Hypothalamus (tissue), 51 donors: Measurements from ENCODE around the gene CRHR1.

Experiments
- DNase-seq, 51 donors: peaks; one replicate each; lab custom pipeline; 2025; lab: John Stamatoyannopoulos, UW

CRHR1 gene

DNA sequence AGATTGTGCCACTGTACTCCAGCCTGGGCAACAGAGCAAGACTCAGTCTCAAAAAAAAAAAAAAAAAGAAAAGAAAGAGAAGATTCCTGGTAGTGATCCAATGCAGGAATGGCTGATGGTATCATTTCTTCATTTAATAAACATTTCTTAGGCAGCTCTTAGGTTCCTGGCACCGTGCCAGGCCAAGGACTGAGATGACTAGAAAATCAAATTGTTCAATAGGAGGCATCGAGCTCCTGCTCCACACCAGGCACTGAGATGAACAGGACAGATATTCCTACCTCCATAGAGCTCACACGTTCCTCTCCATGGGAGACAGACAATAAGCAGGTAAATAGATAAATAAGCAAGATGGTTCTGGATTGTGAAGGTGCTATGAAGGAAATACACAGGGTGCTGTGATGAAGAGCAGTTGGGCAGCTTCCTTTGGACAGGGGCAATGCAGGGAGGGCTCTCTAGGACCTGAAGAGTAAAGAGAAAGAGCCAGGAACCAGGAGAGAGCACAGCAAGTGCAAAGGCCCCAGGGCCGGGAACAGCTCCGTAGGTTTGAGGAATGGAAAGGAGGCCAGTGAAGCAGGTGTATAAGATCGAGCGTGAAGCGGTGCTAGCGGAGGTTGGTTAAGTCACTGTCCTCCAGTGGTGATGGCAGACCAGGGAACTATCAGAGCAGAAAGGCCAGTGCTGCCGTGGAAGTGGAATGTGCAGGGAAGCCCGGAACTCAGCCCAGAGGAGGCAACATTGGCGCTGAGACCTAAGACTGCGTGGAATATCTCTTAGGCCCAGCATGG, 26.5 kb upstream of the CRHR1 start:
- DNase-seq = no peak

DNA sequence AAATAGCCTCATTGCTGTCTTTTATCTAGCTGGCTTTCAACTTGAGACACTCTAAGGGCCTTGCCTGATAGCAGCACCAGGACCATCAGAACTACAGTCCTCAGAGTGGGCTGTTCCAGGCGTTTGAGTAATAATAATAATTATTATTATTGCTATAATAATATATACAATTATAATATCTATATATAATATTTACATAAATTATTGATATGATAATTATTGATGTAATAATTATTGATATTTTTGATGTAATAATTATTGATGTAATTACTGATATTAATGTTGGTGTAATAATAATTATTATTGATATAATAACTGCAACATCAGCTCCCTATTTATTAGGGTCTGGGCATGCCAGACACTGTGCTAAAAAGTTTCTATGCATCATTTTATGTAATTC, 25.6 kb upstream of the CRHR1 start:
- no peak for DNase-seq

DNA sequence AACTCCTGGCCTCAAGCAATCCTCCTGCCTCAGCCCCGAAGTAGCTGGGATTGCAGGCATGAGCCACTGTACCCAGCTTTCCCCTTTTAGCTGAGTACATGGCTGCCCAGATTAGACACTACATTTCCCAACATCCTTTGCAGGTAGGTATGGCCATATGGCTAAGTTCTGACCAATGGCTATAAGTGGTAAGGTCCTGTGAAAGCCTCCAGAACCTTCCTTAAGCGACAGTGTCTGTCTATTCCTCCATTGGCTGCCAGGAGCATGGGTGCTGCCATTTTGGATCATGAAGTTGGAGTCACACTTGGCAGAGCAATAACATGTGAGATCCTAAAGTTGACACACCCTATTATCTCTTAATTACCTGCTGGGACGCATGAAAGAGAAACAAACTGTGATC, 24.4 kb upstream of the CRHR1 start:
- no peak for DNase-seq

DNA sequence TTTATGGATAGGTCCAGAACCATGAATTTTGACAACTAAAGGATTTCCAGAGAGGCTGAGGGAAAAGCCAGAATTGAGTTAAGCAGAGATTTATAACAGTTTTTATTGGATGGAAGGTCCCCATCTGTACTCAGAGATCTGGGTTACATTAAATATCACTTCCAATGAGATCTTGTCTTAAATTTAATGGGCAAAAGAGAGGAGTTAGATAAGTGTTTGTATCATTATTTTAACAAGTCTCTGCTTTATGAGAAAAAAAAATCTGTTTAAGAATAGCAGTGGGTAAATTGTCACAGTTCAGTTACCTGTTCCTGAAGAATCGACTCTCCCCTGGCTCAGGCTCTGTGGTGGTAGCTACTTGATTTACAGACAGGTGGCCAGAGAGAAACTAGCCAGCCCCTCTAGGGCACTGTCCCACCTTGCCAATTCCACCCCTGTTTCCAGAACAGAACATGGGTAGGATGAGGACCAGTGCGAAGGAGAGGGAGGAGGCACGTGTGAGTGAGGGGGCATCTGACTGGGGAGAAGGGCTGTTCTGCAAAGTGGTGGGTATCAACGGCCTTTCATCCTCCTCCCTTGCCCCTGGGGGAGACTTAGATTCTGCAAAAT, 22.1 kb upstream of the CRHR1 start:
- no peak for DNase-seq

DNA sequence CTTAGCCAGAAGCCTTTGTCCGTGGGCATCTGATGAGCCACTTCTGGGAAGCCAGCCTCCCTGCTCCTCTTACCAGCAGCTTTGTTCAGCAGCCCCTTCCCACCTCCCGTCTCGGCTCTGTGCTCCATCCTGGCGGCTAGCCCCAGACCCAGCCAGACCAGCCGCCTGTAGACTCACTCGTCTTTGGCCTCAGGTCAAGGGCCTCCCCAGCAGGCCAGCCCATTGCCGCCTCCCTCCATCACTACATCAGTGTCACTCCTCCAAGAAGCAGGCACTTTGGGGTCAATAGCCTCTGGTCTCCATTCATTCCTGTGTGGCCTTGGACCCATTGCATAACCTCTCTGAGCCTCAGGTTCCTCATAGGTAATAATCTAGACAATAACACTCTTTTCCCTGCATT, 20.9 kb upstream of the CRHR1 start:
- DNase-seq = no peak

DNA sequence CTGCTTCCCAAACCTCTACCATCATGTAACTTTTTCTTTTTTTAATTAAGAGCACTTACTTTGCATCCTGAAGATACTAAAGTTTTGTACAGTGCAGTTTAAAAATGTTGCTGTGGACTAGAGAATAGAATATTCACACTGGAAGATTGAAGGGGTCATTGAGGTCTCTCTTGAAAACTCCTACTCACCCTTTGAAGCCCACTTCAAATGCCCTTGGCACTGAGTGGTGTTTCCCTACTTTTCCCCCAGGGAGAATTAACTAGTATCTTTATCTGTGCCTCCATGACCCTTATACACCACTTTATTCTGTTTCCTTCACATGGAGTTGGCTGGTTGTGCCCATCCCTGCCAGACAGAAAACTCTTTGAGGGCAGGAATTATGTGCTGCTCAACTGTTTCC, 19.6 kb upstream of the CRHR1 start:
- no peak for DNase-seq

DNA sequence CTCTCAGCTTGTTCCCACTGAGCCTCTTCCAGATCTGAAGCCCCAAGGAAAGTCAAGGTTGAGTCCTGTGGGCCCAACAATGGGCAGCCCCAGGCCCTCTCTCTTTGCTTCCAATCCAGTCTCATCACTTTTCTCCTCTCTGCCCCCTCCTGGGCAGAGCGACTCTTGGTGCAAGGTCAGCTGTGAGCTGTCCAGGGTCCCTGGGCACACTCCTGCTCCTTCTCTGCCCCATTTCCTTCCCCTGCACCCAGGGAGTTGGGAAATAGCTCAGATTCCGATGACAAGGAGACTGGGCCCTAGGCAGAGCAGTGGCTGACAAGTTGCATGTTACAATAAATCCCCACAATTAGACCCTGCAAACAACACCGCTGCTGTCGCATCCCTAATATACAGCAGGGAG, 16.1 kb upstream of the CRHR1 start:
- DNase-seq = no peak

DNA sequence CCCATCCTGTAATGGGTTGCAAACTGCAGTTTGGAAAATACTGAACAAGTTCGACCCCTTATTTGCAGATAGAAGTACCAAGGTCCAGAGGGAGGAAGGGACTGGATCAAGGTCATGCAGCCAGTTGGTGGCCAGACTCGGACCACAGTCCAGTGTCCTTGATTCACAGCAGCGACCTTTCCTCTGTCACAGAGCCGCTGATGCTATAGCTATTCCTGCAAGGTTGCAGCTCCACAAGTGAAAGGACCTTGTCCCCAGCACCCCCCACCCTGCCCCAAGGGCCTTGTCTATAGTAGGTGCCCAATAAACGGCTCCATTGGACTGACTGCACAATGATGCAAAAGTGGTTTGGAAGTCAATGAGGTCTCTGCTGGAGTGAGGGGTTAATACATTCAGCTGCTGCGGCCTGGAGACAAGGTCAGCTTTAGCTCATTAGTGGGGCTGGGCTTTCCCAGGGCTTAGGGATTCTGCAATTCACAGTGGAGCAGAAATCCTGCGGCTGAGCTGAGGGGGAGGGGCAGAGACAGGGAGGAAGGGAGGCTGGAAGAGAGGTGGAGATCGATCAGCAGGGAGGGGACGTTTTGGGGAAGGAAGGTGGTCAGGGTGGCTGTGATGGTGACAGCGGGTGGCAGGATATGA, 13.4 kb upstream of the CRHR1 start:
- no peak for DNase-seq

DNA sequence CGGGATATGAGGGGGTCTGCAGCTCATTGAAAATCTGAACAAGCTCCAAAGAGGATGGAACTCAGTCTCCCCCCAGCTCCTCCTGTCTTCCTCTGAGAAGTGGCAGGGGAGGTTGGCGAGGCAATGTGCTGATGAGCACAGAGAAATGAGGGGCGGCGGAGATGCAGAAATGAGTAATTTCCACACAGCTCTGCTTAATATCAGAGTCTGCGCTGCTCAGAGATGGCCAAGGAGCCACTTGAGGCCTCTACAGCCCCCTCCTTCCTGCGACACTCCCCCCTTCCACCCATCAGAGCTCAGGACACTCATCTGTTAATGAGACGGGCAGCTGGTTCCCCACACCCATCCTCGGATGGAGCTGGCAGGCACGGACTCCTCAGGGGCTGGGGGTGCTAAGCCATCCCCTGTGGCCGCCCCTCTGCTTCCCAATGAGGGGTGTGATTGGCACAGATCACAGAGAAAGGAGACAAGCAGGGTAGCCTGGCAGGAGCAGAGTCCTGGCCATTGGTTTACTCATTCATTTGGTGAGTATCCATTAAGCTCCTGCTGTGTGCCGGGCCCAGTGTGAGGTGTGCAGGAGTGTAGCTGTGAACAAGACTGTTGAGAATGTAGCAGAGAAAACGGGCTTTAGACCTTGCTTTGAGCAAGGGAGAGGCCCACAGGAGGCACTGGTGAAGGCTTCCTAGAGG, 12.7 kb upstream of the CRHR1 start:
- no peak for DNase-seq

DNA sequence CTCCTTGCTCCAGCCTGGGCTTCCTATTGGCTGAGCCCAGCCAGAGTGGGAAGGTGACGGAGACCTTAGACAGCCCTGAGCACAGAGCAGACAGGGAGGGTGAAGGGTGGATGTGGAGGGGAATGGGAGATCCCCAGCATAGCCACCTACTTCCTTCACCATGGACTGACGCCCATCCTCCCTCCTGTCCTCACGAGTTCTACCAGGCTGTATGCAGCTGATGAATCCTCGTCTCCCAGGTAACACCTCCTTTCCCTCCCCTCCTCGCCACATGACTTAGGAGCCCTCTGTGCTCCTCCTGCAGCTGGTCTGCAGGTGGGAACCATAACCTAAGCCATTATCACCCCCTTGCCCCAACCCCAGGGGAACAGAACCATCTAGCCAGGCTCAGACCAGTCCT, 9.0 kb upstream of the CRHR1 start:
- DNase-seq = peak in 1 of 51 donors; percentile 11

DNA sequence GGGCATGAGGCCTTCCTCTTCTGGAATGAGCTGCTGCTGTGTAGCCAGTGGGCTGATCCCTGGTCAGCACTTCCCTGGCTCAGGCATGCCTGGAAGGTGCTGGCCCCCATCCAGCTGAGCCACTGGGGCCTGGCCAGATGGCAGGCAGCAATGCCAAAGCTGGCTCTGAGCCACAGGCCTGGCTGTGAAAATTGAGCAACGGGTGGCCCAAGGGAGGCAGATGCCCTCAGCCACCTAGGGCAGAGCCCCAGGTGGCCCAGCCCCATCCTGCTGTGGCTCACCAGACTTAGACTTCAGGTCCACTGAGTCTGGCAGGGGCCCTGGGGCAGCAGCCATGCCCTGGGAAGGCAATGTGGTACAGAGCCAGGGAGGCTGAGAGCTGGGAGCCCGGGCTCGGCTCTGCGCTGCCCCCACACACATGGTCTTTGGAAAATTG, 8.5 kb upstream of the CRHR1 start:
- peak in 13 of 51 donors; percentile 7 to 52 (median 18) for DNase-seq

DNA sequence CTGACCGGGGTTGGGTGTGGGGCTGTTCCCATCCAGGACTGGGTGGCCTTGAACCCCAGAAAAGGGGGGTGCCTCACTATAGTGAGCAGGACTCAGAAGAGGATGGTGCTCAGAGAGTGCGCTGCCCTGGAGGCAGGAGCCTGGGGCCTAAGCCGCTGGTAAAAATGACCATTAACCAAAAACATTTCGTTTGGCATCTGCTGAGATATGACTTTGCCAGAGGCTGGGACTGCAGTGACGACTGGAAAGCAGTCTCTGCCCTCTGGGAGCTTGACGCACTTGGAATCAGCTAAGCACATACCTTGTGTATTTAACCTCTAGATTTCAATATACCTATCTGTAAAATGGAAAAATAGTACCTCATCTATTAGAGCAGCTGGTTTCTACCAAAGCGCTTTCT, 7.2 kb upstream of the CRHR1 start:
- DNase-seq = no peak

DNA sequence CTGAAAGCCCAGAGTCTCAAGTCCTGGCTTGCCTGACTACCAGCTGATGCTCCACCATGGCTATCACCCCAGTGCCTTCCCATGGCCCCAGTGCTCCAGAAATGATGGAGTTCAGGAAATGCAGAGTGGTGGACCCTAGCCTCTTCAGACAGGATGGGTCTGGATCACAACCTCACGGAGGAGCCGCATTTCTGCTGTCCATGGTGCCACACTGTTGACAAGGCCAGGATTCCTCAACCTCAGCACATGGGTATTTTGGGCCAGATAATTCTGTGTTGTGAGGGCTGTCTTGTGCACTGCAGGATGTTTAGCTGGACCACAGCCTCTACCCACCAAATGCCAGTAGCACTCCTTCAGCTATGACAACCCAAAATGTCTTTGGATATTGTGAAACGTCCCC, 6.7 kb upstream of the CRHR1 start:
- DNase-seq = no peak

DNA sequence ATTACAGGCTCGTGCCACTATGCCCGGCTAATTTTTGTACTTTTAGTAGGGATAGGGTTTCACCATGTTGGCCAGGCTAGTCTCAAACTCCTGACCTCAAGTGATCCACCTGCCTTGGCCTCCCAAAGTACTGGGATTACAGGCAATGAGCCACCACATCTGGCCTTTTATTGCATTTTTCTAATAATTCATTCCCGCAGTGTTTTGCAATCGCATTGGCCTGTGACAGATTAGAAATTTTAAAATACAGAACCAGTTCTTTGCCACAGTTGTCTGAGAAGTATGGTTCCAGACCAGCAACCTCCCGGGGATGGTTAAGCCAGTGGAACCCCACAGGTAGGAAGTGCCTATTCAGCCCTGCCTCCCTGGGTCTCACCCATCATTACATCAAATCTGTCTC, 3.2 kb upstream of the CRHR1 start:
- DNase-seq = no peak

DNA sequence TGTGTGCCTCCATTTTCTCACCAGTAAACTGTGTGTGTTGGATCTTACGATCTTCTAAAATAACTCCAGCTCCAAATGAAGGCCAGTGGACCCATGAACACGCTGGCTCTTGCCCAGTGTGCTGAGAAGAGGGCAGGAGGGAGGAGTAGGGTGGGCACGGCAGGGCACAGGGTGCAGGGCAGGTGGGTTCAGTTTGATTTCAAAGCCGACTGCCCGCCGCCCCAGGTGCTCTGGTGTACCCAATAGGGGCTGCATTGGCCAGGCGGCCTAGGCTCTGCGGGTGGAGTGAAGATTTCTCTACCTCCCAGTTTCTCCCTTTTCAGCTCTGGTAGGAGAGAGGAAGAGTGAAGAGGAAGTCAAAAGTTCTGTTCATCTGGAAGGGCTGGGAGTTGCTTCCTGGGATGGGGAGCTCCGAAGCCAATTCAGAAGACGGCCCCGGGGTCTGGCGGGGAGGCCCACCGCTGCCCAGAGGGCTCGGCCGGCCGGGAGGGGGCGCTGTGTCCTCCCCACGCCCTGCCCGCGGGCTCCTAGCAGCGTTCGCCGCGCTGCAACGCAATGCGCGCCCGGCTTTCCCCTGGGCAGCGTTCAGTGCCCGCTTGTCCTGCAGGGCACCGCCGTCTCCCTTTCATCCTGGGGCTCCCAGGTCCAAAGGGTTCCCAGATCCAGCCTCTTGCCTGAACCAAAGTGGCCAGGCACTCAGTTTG, 1.1 kb upstream of the CRHR1 start:
- DNase-seq = peak in 26 of 51 donors; percentile 6 to 66 (median 26)

DNA sequence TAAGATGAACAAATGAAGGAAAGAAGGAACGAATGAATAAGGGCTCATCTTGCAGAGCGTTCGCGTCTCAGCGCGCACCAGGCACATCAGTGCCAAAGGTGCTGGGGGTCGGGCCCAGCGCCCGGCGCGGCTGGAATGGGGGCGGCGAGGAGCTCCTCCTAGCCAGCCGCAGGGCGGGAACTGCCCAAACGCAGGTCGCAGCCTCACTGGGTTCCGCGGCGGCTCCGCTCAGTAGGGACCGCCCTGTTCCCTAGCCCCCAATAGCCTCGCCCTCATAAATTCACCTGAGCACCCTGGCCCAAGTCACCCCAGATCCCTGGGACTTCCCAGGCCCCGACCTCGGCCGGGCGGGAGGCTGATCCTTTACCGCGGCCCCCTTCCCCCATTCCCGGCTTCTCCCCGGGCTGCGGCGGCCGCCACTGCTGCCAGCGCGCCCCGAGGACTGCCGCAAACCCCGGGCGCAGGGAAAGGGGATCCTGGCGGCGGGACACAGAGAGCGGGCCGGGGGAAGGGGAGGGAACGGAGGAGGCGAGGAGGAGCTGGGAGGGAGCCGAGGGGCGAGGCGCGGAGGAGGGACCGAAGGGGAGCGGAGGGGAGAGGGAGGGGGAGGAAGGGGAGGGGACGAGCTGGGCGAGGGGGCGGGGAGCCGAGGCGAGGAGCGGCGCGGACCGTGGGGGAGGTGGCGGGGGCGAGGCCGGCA, 377 bp upstream of the CRHR1 start:
- DNase-seq = peak in 18 of 51 donors; percentile 8 to 53 (median 22)

DNA sequence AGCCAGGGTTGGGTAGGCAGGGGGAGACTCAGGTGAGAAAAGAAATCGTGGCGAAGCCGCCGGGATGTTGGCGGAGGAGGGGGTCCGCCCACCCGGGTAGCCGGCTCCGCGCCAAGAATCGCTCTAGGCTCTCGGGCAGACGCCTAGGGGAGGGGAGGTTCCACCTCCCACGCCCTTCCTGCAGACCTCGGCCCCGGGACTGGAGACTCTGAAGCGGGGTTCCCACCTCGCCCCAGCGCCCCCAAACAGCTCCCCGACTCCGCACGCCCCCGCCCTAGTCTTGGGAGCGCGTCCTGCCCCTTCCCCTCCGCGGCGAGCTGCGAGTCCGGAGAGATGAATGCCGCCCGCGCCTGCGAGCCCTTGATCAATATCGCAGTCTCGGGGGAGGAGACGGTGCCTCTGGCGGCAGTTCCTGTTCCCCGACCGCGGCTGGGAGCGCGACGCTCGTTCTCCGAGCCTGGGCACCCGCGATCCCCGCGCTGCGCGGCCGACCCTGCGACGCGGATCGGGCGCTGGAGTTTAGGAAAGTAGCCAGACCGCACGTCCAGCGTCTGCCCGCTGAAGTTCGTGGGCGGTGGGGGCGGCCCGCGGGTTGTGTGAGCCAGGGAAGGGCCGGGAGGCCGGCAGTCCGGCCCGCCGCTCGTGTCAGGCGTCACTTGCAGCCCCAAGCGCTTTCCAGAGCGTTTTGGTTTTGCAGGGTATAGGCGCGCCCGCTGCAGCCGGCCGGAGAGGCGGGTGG, 790 bp downstream of the CRHR1 start:
- DNase-seq = peak in 7 of 51 donors; percentile 8 to 43 (median 17)

DNA sequence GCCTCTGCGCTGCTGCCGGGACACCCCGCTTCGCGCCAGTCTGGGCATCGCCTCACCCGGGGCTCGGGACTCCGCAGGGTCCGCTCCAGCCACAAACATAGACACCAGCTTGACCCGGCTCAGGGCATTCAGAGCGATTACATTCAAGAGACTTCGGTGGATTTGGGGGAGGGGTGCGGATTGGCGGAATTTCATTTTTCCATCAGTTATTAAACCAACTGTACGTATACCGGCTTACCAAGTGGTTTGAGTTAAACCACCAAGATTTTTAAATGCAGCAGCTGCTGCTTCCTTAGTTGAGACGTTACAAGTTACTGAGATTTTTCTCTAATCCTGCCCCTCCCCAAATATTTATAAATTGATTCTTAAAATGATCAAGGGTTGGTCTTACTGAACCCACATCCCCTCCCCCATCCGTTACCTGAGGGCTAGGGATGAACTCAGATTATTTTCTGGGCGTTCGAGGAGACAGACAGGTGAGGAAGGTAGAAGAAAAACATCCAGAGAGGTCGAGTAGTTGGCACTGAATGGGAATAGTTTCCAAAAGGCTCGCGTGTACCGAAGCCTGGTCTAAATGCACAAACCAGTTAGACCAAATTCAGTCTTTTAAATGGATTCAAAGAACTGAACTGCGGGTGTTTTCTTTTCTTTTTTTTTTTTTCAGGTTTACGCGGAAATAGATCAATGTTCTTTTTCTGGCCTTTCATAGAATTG, 1.5 kb downstream of the CRHR1 start:
- DNase-seq = no peak

DNA sequence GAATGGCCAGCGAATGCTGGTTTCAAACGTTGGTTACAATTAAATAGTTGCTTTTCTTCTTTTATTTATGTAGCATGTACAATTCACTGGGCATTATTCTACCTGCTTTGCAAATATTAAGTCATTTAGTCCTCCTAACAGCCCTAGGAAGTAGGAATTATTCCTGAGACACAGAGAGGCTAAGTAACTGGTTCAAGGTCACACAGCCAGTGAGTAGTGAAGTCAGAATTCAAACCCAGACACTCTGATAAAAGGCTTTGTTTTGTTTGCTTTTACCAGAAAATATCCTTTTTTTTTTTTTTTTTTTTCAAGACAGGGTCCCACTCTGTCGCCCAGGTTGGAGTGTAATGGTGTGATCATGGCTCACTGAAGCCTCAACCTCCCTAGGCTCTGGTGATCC, 2.2 kb downstream of the CRHR1 start:
- no peak for DNase-seq
